ENCODE measurements around the gene ACSL6. TPM values are rescaled to one million over a fixed set of nuclear protein-coding genes. Genes with fewer than 3 reads are reported as not detected.

The ACSL6 gene
- total and polyA plus RNA-seq, 2 donors from 2014 or later, result 1.4 to 2.1 TPM

DNA sequence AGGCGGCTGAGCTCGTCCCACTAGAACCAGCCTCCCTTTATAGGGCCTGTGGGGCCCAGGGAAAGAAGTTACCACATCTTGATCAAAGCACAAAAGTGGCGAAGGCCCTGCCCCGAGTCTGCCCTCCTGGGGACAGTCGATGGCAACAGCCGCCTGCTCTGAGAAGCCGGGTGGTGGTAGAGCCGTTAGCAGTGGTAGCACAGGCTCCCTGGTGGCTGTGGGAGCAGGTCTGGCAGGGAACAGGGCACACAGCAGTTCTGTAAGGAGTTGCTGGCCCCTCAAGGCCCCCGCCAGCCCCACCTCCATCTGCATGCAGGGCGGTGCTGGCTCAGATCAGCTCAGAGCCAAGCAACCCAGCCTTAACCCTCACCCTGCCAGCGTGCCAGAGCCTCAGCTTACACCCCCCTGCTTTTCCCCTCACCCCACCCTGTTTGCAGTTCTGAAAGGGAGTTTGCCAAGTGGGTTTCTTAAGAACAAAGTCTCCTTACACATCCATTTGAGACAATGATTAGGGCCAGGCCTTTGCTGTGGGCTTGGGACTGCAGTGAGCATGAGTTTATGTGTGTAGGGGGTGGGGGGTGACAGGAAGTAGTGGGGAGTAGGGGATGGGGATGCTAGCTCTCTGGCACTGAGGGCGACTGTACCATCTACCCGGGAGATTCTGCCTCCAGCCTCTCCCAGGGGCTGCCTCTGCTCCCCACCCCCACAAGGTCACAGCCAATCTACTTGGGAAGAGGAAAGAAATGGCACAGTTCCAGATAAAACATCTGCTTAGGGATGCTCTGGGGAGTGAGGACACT is 11.8 kb downstream of the ACSL6 start:
- FAIRE-seq (no peak), DNase-seq (peak in 1 of 5 donors; percentile 66)
- H3K9ac ChIP-seq (ENCODE audit: low read length in 3 of 3), result no peak overlapping the region
- no peaks in the 10 kb centered on the region for H3K4me1 ChIP-seq (ENCODE audit: control insufficient read depth in 2 of 3, insufficient read depth in 2 of 3, low read depth in 1 of 3, low read length in 3 of 3)
- H3K9me3 ChIP-seq (ENCODE audit: control insufficient read depth in 2 of 3, insufficient read depth in 1 of 3, low read length in 3 of 3), result no peaks in the 10 kb centered on the region
- no peaks in the 10 kb centered on the region for H3K36me3 ChIP-seq (ENCODE audit: control insufficient read depth in 2 of 3, insufficient read depth in 3 of 3, low read length in 3 of 3)
- no peaks in the 10 kb centered on the region for H3K27me3 ChIP-seq (ENCODE audit: control insufficient read depth, insufficient read depth, low read length)
- H3K27ac ChIP-seq (ENCODE audit: low read depth in 2 of 2, low read length in 2 of 2), result no peak overlapping the region
- no peak overlapping the region for H3K4me3 ChIP-seq (ENCODE audit: low read length in 3 of 3)
- intact Hi-C loops (cut with DNase I), result loop anchor here (10.0 kb wide), 1 partner anchor 415 kb away; no protein-coding TSS in a partner anchor
- TF ChIP-seq, protein P1, sequence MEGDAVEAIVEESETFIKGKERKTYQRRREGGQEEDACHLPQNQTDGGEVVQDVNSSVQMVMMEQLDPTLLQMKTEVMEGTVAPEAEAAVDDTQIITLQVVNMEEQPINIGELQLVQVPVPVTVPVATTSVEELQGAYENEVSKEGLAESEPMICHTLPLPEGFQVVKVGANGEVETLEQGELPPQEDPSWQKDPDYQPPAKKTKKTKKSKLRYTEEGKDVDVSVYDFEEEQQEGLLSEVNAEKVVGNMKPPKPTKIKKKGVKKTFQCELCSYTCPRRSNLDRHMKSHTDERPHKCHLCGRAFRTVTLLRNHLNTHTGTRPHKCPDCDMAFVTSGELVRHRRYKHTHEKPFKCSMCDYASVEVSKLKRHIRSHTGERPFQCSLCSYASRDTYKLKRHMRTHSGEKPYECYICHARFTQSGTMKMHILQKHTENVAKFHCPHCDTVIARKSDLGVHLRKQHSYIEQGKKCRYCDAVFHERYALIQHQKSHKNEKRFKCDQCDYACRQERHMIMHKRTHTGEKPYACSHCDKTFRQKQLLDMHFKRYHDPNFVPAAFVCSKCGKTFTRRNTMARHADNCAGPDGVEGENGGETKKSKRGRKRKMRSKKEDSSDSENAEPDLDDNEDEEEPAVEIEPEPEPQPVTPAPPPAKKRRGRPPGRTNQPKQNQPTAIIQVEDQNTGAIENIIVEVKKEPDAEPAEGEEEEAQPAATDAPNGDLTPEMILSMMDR (IDR thresholded peaks at IDR 0.05; ENCODE audit: borderline replicate concordance, extremely low read depth, insufficient read depth), result no peak

DNA sequence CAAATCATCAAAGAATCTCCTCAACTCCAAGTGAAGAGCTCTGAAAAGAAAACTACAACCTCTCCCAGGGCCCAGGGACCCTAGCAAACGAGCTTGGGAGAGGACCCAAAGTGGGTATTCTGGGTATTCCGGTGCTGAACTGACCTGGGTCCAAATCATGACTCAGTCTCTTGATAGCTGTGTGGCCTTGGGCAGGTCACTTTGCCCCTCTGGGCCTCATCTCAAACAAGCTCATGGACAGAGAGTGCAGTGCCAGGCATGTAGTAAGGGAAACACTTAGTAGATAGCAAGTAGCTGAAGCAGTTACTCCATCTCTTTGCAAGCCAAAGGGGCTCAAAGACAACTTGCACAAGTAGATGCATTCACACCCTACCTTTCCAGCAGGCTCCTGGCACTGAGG is 12.4 kb downstream of the ACSL6 start:
- TF ChIP-seq, protein P1 (IDR thresholded peaks at IDR 0.05; ENCODE audit: borderline replicate concordance, extremely low read depth, insufficient read depth), result no peak
- intact Hi-C loops (cut with DNase I), result no loop called here
- Histone ChIP-seq H3K4me3 (ENCODE audit: low read length in 3 of 3) (no peak overlapping the region), H3K27me3 (ENCODE audit: control insufficient read depth, insufficient read depth, low read length) (no peaks in the 10 kb centered on the region), H3K9me3 (ENCODE audit: control insufficient read depth in 2 of 3, insufficient read depth in 1 of 3, low read length in 3 of 3) (no peaks in the 10 kb centered on the region), H3K36me3 (ENCODE audit: control insufficient read depth in 2 of 3, insufficient read depth in 3 of 3, low read length in 3 of 3) (no peaks in the 10 kb centered on the region), H3K27ac (ENCODE audit: low read depth in 2 of 2, low read length in 2 of 2) (no peak overlapping the region), H3K4me1 (ENCODE audit: control insufficient read depth in 2 of 3, insufficient read depth in 2 of 3, low read depth in 1 of 3, low read length in 3 of 3) (no peaks in the 10 kb centered on the region), H3K9ac (ENCODE audit: low read length in 3 of 3) (no peak overlapping the region)
- DNase-seq (no peak), FAIRE-seq (no peak)

DNA sequence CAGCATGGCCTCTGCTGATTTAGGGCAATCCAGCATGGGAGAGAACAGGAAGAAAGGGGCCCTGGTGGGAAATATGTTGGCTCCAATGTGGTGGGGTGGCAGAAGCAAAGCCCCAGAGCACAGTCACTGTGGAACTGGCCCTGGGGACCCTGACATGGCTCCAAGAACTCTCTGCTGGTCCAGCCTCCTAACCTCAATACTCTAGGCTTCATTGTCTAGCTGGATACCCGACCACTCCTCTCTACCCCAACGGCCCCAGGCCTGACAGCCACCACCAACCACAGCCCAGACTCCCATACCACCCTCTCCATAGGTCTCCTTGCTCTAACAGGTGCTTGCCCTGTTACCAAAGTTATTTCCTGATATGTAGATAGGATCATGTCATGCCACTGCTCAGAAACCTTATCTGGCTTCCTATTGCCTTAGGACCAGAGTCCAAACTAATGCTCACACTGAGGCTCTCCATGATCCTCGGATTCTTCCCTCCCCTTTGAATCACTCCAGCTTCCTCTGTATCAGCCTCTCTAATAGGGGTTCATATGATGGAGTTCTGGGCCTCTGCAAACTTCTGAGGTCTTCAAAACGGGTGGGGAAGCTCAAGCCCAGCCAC is 12.9 kb downstream of the ACSL6 start:
- Histone ChIP-seq H3K27ac (ENCODE audit: low read depth in 2 of 2, low read length in 2 of 2) (no peak overlapping the region), H3K9me3 (ENCODE audit: control insufficient read depth in 2 of 3, insufficient read depth in 1 of 3, low read length in 3 of 3) (no peaks in the 10 kb centered on the region), H3K9ac (ENCODE audit: low read length in 3 of 3) (no peak overlapping the region), H3K4me3 (ENCODE audit: low read length in 3 of 3) (no peak overlapping the region), H3K4me1 (ENCODE audit: control insufficient read depth in 2 of 3, insufficient read depth in 2 of 3, low read depth in 1 of 3, low read length in 3 of 3) (no peaks in the 10 kb centered on the region), H3K27me3 (ENCODE audit: control insufficient read depth, insufficient read depth, low read length) (no peaks in the 10 kb centered on the region), H3K36me3 (ENCODE audit: control insufficient read depth in 2 of 3, insufficient read depth in 3 of 3, low read length in 3 of 3) (no peaks in the 10 kb centered on the region)
- intact Hi-C loops (cut with DNase I), result no loop called here
- TF ChIP-seq, protein P1 (IDR thresholded peaks at IDR 0.05; ENCODE audit: borderline replicate concordance, extremely low read depth, insufficient read depth), result no peak
- DNase-seq, result peak in 1 of 5 donors; percentile 23
- no peak for FAIRE-seq
